PFSK-1 (cell line): ENCODE measurements around the gene TEX14.

Experiments used
- FOXP2 ChIP-seq: optimal IDR thresholded peaks from 2 replicates; pipeline ENCODE3; 2011; ENCODE audit warnings: borderline replicate concordance, control low read depth, inconsistent platforms; ENCODE audit not compliant: insufficient read depth; ENCODE audit errors: extremely low read length, extremely low read depth
- POLR2AphosphoS5 ChIP-seq: IDR thresholded peaks from 2 replicates; pipeline ENCODE4 v1.6.1; 2012; ENCODE audit warnings: low read depth, mild to moderate bottlenecking, control low read depth, low read length, moderate library complexity
- REST ChIP-seq, 2 experiments: IDR thresholded peaks; 2 replicates each; pipeline versions ENCODE4 v1.6.1 to v1.8.0; 2011 to 2012; ENCODE audit warnings: low read depth in 2 of 2, low read length in 2 of 2, control low read depth in 1 of 2, inconsistent platforms in 1 of 2, mild to moderate bottlenecking in 1 of 2, moderate library complexity in 1 of 2; ENCODE audit not compliant: insufficient read depth in 1 of 2
- SIN3A ChIP-seq: IDR thresholded peaks from 2 replicates; pipeline ENCODE4 v1.6.1; 2012; ENCODE audit warnings: mild to moderate bottlenecking, low read length, moderate library complexity, borderline replicate concordance; ENCODE audit not compliant: insufficient read depth
- TAF1 ChIP-seq: IDR thresholded peaks from 2 replicates; pipeline ENCODE4 v1.6.1; 2012; ENCODE audit warnings: low read length, control low read depth, borderline replicate concordance; ENCODE audit not compliant: insufficient read depth

GRCh38 chr17:58680038-58680369, 11.8 kb downstream of the TEX14 start:
- TF ChIP-seq REST (IDR thresholded peaks at IDR 0.05; ENCODE audit: insufficient read depth in 1 of 2, low read depth in 2 of 2, low read length in 2 of 2) (no peak), SIN3A (no peak), TAF1 (no peak), POLR2AphosphoS5 (no peak), FOXP2 (no peak)
